ENCODE results near the gene EEF1AKMT3.

EEF1AKMT3 gene

GRCh38 chr12:57751788-57752667 is 20.4 kb upstream of the EEF1AKMT3 start, which contains the start of gene CDK4:
Gene CDK4, minus strand, starts transcription at chr12:57752310. Its CDS starts 593 bp downstream, at chr12:57751717.
- no peak for TF ChIP-seq CTCF (IDR thresholded peaks at IDR 0.05; ENCODE audit: low read depth, low read length)
- DNase-seq, result peak; percentile 100
- peak within 1 kb of the TSS; percentile 97 for H3K27ac ChIP-seq
- no peaks in the 10 kb centered on the region for H3K9me3 ChIP-seq (ENCODE audit: severe bottlenecking)
- no peaks in the 10 kb centered on the region for H3K27me3 ChIP-seq (ENCODE audit: insufficient read depth, low read depth, severe bottlenecking)
- peak within 1 kb of the TSS; percentile 80 for H3K4me3 ChIP-seq (ENCODE audit: low read depth, low read length)
- H3K36me3 ChIP-seq, result peaks cover 44% of the 10 kb centered on the region

- H3K4me3 ChIP-seq (ENCODE audit: low read depth, low read length), result peak overlapping the region; percentile 52
- H3K36me3 ChIP-seq, result peaks cover 38% of the 10 kb centered on the region
- H3K9me3 ChIP-seq (ENCODE audit: severe bottlenecking), result no peaks in the 10 kb centered on the region
- TF ChIP-seq CTCF (IDR thresholded peaks at IDR 0.05; ENCODE audit: low read depth, low read length), result no peak
- H3K27ac ChIP-seq, result peak overlapping the region; percentile 82
- H3K27me3 ChIP-seq (ENCODE audit: insufficient read depth, low read depth, severe bottlenecking), result no peaks in the 10 kb centered on the region
- no peak for DNase-seq
Measured at GRCh38 chr12:57752668-57753000, 19.8 kb upstream of the EEF1AKMT3 start.

- no peaks in the 10 kb centered on the region for H3K9me3 ChIP-seq (ENCODE audit: severe bottlenecking)
Measured at GRCh38 chr12:57753756-57754337, 18.6 kb upstream of the EEF1AKMT3 start.

GRCh38 chr12:57754411-57755193 is 17.8 kb upstream of the EEF1AKMT3 start, which contains the start of gene MARCHF9:
Gene MARCHF9, plus strand, starts transcription at chr12:57755103. Its CDS starts 426 bp downstream, at chr12:57755529.
- Histone ChIP-seq H3K36me3 (peaks cover 37% of the 10 kb centered on the region), H3K27me3 (ENCODE audit: insufficient read depth, low read depth, severe bottlenecking) (no peaks in the 10 kb centered on the region), H3K4me3 (ENCODE audit: low read depth, low read length) (peak within 1 kb of the TSS; percentile 79), H3K9me3 (ENCODE audit: severe bottlenecking) (no peaks in the 10 kb centered on the region), H3K27ac (peak within 1 kb of the TSS; percentile 56)
- DNase-seq, result peak; percentile 93
- TF ChIP-seq CTCF (IDR thresholded peaks at IDR 0.05; ENCODE audit: low read depth, low read length), result no peak

More at GRCh38 chr12:57753756-57754337, 18.6 kb upstream of the EEF1AKMT3 start:
- DNase-seq, result no peak
- H3K27me3 ChIP-seq (ENCODE audit: insufficient read depth, low read depth, severe bottlenecking), result no peaks in the 10 kb centered on the region
- H3K27ac ChIP-seq, result peak overlapping the region; percentile 50
- H3K4me3 ChIP-seq (ENCODE audit: low read depth, low read length), result no peak overlapping the region; the same call in 1 of the 2 replicates
- no peak for TF ChIP-seq CTCF (IDR thresholded peaks at IDR 0.05; ENCODE audit: low read depth, low read length)
- H3K36me3 ChIP-seq, result peaks cover 40% of the 10 kb centered on the region

- H3K36me3 ChIP-seq, result peaks cover 39% of the 10 kb centered on the region
- peak overlapping the region; percentile 79 for H3K4me3 ChIP-seq (ENCODE audit: low read depth, low read length)
- peak overlapping the region; percentile 56; the same call in 1 of the 2 replicates for H3K27ac ChIP-seq
- H3K27me3 ChIP-seq (ENCODE audit: insufficient read depth, low read depth, severe bottlenecking), result no peaks in the 10 kb centered on the region
- H3K9me3 ChIP-seq (ENCODE audit: severe bottlenecking), result no peaks in the 10 kb centered on the region
- no peak for DNase-seq
- no peak for TF ChIP-seq CTCF (IDR thresholded peaks at IDR 0.05; ENCODE audit: low read depth, low read length)
Measured at GRCh38 chr12:57755194-57755453, 17.3 kb upstream of the EEF1AKMT3 start.
